Calu3 (cell line): ENCODE results near the gene FAM241B. TPM values are rescaled to one million over a fixed set of nuclear protein-coding genes. Genes with fewer than 3 reads are reported as not detected.

Source experiments
- BruUV-seq: library from RNA; stranded (reverse); fragments of 400-500 nt; replicated peaks from 2 replicates; lab custom pipeline; 2021; lab: Mats Ljungman, UMichigan
- CTCF ChIA-PET: fragments of 300-600 bp; sonication (Branson Sonifier 250); formaldehyde crosslinking; loops from one replicate; lab custom pipeline; 2022; ENCODE audit warnings: antibody characterized with exemption; lab: Charles Lee
- DNase-seq: peaks from one replicate; pipeline ENCODE4 v3.0.0; 2022
- H3K27ac Mint-ChIP-seq: one replicate; pipeline ENCODE4 v1.8.0; 2022; ENCODE audit warnings: mixed read lengths; ENCODE audit not compliant: unreplicated experiment
- H3K27me3 Mint-ChIP-seq: one replicate; pipeline ENCODE4 v1.8.0; 2022; ENCODE audit warnings: mixed read lengths; ENCODE audit not compliant: unreplicated experiment
- H3K36me3 Mint-ChIP-seq: one replicate; pipeline ENCODE4 v1.8.0; 2022; ENCODE audit warnings: mild to moderate bottlenecking, moderate library complexity, mixed read lengths; ENCODE audit not compliant: insufficient read depth, unreplicated experiment
- H3K4me1 Mint-ChIP-seq: one replicate; pipeline ENCODE4 v1.8.0; 2022; ENCODE audit warnings: mild to moderate bottlenecking, low read depth, mixed read lengths; ENCODE audit not compliant: unreplicated experiment
- H3K4me3 Mint-ChIP-seq: one replicate; pipeline ENCODE4 v1.8.0; 2022; ENCODE audit warnings: mild to moderate bottlenecking, low read depth, moderate library complexity, mixed read lengths; ENCODE audit not compliant: unreplicated experiment
- H3K9me3 Mint-ChIP-seq: one replicate; pipeline ENCODE4 v1.8.0; 2022; ENCODE audit warnings: low read depth, mixed read lengths; ENCODE audit not compliant: unreplicated experiment
- intact Hi-C: fragments of 100-400 bp; cut with micrococcal nuclease; formaldehyde crosslinking; loops from one replicate; pipeline ENCODE4 v1.10.0; 2022; ENCODE audit not compliant: unreplicated experiment
- total RNA-seq: library from RNA; stranded (reverse); gene quantifications from 2 replicates; pipeline ENCODE4 v1.2.3, GENCODE V29; 2022
- TF ChIP-seq, protein P1 (sequence below): fragments of 200-600 bp; IDR thresholded peaks from one replicate; pipeline ENCODE4 v1.8.0; 2022; ENCODE audit warnings: antibody characterized with exemption; ENCODE audit not compliant: unreplicated experiment

The FAM241B gene
- total RNA-seq, 1 experiment from 2014 or later = 25.2 TPM

DNA sequence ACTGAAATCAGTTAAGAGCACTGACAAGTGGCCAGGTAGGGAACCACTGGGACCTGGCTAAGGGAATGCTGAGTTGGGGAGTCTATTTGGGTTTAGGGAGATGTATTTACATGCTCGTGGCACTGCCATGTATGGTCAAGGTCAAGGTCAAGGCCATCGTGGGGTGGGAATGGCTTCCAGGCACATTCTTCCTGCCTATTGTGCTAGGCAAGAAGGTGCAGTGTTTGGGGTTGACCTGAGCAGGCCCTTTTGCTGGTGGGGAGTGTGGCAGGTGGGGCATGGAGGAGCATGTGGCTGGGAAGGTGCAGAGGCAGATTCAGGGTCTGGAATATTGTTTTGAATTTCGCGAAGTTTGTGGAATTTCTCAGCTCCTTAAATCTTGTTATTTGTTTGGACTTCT lies 17.8 kb downstream of the FAM241B start:
- TF ChIP-seq, protein P1, sequence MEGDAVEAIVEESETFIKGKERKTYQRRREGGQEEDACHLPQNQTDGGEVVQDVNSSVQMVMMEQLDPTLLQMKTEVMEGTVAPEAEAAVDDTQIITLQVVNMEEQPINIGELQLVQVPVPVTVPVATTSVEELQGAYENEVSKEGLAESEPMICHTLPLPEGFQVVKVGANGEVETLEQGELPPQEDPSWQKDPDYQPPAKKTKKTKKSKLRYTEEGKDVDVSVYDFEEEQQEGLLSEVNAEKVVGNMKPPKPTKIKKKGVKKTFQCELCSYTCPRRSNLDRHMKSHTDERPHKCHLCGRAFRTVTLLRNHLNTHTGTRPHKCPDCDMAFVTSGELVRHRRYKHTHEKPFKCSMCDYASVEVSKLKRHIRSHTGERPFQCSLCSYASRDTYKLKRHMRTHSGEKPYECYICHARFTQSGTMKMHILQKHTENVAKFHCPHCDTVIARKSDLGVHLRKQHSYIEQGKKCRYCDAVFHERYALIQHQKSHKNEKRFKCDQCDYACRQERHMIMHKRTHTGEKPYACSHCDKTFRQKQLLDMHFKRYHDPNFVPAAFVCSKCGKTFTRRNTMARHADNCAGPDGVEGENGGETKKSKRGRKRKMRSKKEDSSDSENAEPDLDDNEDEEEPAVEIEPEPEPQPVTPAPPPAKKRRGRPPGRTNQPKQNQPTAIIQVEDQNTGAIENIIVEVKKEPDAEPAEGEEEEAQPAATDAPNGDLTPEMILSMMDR = no peak
- no TSS peak for BruUV-seq
- intact Hi-C loops = no loop called here
- DNase-seq = no peak
- H3K4me1 Mint-ChIP-seq = no peaks in the 10 kb centered on the region
- no peaks in the 10 kb centered on the region for H3K9me3 Mint-ChIP-seq
- H3K36me3 Mint-ChIP-seq = no peaks in the 10 kb centered on the region
- no peak overlapping the region for H3K27ac Mint-ChIP-seq
- no peak overlapping the region for H3K4me3 Mint-ChIP-seq
- H3K27me3 Mint-ChIP-seq = peaks cover 28% of the 10 kb centered on the region
- CTCF ChIA-PET = interaction anchor here (0.7 to 1.4 kb wide), 3 partner anchors 9 to 199 kb away, joined by 3 read pairs; no protein-coding TSS in a partner anchor

DNA sequence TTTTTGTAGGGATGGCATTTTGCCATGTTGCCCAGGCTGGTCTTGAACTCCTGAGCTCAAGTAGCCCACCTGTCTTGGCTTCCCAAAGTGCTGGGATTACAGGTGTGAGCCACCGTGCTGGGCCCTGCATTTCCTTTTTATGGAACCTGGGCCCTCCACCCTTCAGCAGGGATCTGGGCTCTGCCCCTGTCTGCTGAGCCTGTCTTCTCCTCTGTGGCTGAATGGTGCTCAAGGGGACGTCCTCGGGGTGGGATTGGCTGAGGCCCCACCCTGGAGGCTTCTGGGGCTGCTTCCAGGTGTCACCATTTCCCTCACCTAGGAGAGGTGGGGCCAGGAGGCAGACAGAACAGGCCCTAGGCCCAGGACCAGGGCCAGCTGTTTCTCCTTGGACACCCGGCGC lies 18.4 kb downstream of the FAM241B start:
- Mint-ChIP-seq H3K27me3 (peaks cover 28% of the 10 kb centered on the region), H3K36me3 (no peaks in the 10 kb centered on the region), H3K9me3 (no peaks in the 10 kb centered on the region), H3K27ac (no peak overlapping the region), H3K4me3 (no peak overlapping the region), H3K4me1 (no peaks in the 10 kb centered on the region)
- no peak for DNase-seq
- TF ChIP-seq, protein P1 = no peak
- no TSS peak for BruUV-seq
- CTCF ChIA-PET = interaction anchor here (1.0 to 1.4 kb wide), 2 partner anchors 8 to 12 kb away, joined by 3 read pairs; no protein-coding TSS in a partner anchor
- intact Hi-C loops = no loop called here

DNA sequence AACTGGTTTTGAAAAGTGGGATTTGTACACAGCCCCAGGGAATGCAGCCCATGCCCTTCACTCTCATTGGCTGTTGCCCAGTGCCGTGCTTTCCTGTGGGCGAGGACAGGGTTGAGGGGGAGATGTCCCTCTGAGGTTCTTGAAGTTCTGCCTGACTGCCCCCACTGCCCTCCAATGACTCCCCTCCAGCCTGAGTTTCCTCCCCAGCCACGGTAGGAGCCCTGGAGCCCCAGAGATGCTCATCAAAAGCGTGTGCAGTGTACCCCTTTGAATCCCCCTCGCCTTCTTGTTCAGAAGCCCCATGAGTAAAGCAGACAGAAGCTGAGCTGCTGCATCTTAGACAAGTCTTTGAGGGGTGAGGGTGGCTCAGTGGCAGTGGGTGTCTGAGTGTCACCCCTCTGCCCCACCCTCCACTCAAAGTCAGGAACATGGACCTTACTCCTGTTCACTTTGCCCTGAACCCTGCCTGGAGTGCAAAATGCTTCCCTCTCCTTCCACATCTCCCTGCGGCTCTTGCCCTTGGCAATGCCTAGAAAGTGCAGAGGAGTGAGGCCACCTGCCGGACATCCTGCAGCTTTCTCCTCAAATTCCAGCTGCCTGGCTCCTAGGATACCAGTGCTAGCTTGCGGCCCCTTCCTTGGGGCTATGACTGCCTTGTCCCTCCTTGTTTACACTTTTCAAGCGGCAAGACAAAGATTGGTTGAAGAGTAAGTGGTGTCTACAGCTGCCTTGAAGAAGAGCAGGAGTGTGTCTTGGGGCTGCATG lies 19.9 kb downstream of the FAM241B start:
- Mint-ChIP-seq H3K27me3 (peaks cover 36% of the 10 kb centered on the region), H3K27ac (no peak overlapping the region), H3K4me1 (no peaks in the 10 kb centered on the region), H3K4me3 (no peak overlapping the region), H3K36me3 (no peaks in the 10 kb centered on the region), H3K9me3 (no peaks in the 10 kb centered on the region)
- CTCF ChIA-PET = no interaction called here
- BruUV-seq = no TSS peak
- intact Hi-C loops = no loop called here
- TF ChIP-seq, protein P1 = no peak
- DNase-seq = no peak

DNA sequence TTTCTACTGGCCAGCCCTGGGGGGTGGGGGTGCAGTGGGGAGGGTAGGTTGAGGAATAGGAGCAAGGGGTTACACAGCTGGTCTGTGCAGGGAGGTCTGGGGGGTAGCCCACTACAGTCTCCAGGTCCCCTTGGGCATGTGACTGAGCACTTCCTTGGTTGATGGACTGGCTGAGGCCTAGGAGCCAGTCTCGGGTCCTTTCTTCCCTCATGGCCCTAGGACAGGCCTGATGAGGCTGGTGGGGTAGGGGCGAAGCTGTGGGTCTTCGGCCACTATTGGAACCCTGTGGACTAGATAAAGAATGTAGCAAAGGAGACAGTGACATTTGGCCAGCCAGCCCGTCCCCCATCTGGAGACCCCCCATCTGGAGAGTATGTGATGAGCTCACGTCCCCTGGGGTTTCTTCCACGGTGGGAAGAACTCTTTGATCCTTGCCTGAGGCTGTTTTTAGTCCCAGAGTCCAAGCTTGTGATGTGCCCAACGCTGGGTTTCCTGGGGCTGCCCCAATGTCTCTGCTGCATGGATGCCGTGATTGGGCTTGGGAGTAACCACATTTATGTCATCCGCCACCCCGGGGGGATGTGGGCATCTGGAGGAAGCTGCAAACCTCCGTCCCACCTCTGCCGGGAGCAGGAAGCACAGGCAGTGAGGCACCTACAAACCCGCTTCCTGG lies 20.7 kb downstream of the FAM241B start:
- TF ChIP-seq, protein P1 = no peak
- Mint-ChIP-seq H3K27me3 (peaks cover 38% of the 10 kb centered on the region), H3K4me1 (no peaks in the 10 kb centered on the region), H3K27ac (no peak overlapping the region), H3K9me3 (no peaks in the 10 kb centered on the region), H3K36me3 (no peaks in the 10 kb centered on the region), H3K4me3 (no peak overlapping the region)
- no TSS peak for BruUV-seq
- DNase-seq = no peak
- intact Hi-C loops = no loop called here
- CTCF ChIA-PET = no interaction called here
